CD4-positive, alpha-beta T cell (primary cell): Measurements from ENCODE around the gene FGFR1OP2. TPM values are rescaled to one million over a fixed set of nuclear protein-coding genes. Genes with fewer than 3 reads are reported as not detected.

Experiments used
- ATAC-seq: fragments of 200-7000 bp; cut with Tn5 transposase; one replicate; pipeline ENCODE4 v1.10.0; 2022; ENCODE audit warnings: mild to moderate bottlenecking; ENCODE audit not compliant: poor library complexity
- CTCF ChIA-PET: fragments of 350-600 bp; sonication (Branson Sonifier 250); formaldehyde crosslinking; loops from one replicate; lab custom pipeline; 2021; ENCODE audit warnings: antibody characterized with exemption, inconsistent platforms; lab: Charles Lee
- POLR2A ChIA-PET: fragments of 350-600 bp; sonication (Branson Sonifier 250); formaldehyde crosslinking; loops from one replicate; lab custom pipeline; 2021; ENCODE audit warnings: antibody characterized with exemption, inconsistent platforms; lab: Charles Lee
- DNase-seq, 14 experiments: peaks; one replicate each; pipeline ENCODE4 v3.0.0-alpha.2; 2013 to 2020; ENCODE audit warnings: mixed read lengths in 2 of 14
- H3K27ac ChIP-seq, 2 donors: one replicate each; pipeline versions ENCODE4 v1.5.1 to v1.7.0; 2013; ENCODE audit warnings: low read length in 2 of 2, low read depth in 1 of 2, mild to moderate bottlenecking in 1 of 2
- H3K27me3 ChIP-seq, 2 experiments: 1 replicate in 1 of 2; 2 replicates in 1 of 2; pipeline versions ENCODE4 v1.6.1 to v1.7.0; 2013; ENCODE audit warnings: low read length in 2 of 2, control low read depth in 1 of 2, mild to moderate bottlenecking in 1 of 2, moderate library complexity in 1 of 2; ENCODE audit not compliant: insufficient read depth in 2 of 2, control insufficient read depth in 1 of 2
- H3K36me3 ChIP-seq: one replicate; pipeline ENCODE4 v1.6.1; 2013; ENCODE audit warnings: low read length, control low read depth; ENCODE audit not compliant: insufficient read depth
- H3K4me1 ChIP-seq: one replicate; pipeline ENCODE4 v1.6.1; 2013; ENCODE audit warnings: low read length, control low read depth; ENCODE audit not compliant: insufficient read depth
- H3K4me3 ChIP-seq: one replicate; pipeline ENCODE4 v1.5.1; 2013; ENCODE audit warnings: mild to moderate bottlenecking, low read length, moderate library complexity
- H3K9me3 ChIP-seq, 2 experiments: 1 replicate in 1 of 2; 2 replicates in 1 of 2; pipeline versions ENCODE4 v1.6.1 to v1.7.0; 2013; ENCODE audit warnings: low read length in 2 of 2, mild to moderate bottlenecking in 2 of 2, control low read depth in 1 of 2, moderate library complexity in 1 of 2; ENCODE audit not compliant: control insufficient read depth in 1 of 2, insufficient read depth in 1 of 2
- H3K27ac Mint-ChIP-seq: one replicate; pipeline ENCODE4 v1.8.0; 2020; ENCODE audit warnings: mixed read lengths
- H3K27me3 Mint-ChIP-seq: one replicate; pipeline ENCODE4 v1.8.0; 2021; ENCODE audit warnings: mixed read lengths
- H3K36me3 Mint-ChIP-seq: one replicate; pipeline ENCODE4 v1.8.0; 2021; ENCODE audit warnings: low read depth, mixed read lengths
- H3K4me1 Mint-ChIP-seq: one replicate; pipeline ENCODE4 v1.8.0; 2021; ENCODE audit warnings: low read depth, mixed read lengths
- H3K4me3 Mint-ChIP-seq: one replicate; pipeline ENCODE4 v1.8.0; 2020; ENCODE audit warnings: mild to moderate bottlenecking, mixed read lengths
- H3K9me3 Mint-ChIP-seq: one replicate; pipeline ENCODE4 v1.8.0; 2020; ENCODE audit warnings: mixed read lengths
- intact Hi-C, 2 experiments: fragments of 100-400 bp; cut with DNase I in 1 of 2; cut with micrococcal nuclease in 1 of 2; formaldehyde crosslinking; loops; one replicate each; pipeline versions ENCODE4 v1.15.1 to v1.9.0; 2023 to 2025; cut with DNase I, micrococcal nuclease
- total RNA-seq, 174 experiments: library from RNA in 2 of 174; stranded (reverse) in 2 of 174; gene quantifications; one replicate each; pipeline ENCODE4 v1.2.3 and lab custom pipeline; 2021 to 2026
- TF ChIP-seq, protein P1 (sequence below): fragments of 200-600 bp; IDR thresholded peaks from one replicate; pipeline ENCODE4 v1.8.0; 2022; ENCODE audit warnings: antibody characterized with exemption, mild to moderate bottlenecking

Gene FGFR1OP2
- total RNA-seq, 2 experiments from 2014 or later: 44.8 to 46.8 TPM

DNA sequence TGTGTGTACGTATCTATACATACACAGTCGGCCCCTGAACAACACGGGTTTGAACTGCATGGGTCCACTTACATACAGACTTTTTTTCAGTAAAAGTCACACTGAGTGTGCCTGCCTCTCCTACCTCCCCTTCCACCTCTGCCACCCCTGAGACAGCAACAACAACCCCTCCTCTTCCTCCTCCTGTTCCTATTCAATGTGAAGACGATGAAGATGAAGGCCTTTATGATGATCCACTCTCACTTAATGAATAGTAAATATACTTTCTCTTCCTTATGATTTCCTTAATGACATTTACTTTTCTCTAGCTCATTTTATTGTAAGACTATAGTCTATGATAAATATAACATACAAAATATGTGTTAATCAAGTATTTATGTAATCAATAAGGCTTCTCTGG is 50.4 kb downstream of the FGFR1OP2 start:
- Mint-ChIP-seq H3K27me3 (no peaks in the 10 kb centered on the region), H3K36me3 (peaks cover 73% of the 10 kb centered on the region), H3K27ac (no peak overlapping the region), H3K4me3 (no peak overlapping the region), H3K9me3 (no peaks in the 10 kb centered on the region), H3K4me1 (no peaks in the 10 kb centered on the region)
- DNase-seq (no peak), ATAC-seq (no peak)
- Histone ChIP-seq H3K27me3 (no peaks in the 10 kb centered on the region), H3K27ac (no peak overlapping the region), H3K4me3 (no peak overlapping the region), H3K9me3 (no peaks in the 10 kb centered on the region), H3K4me1 (no peaks in the 10 kb centered on the region), H3K36me3 (peaks cover 35% of the 10 kb centered on the region)
- ChIA-PET POLR2A (no interaction called here), CTCF (no interaction called here)
- intact Hi-C loops: no loop called here
- TF ChIP-seq, protein P1, sequence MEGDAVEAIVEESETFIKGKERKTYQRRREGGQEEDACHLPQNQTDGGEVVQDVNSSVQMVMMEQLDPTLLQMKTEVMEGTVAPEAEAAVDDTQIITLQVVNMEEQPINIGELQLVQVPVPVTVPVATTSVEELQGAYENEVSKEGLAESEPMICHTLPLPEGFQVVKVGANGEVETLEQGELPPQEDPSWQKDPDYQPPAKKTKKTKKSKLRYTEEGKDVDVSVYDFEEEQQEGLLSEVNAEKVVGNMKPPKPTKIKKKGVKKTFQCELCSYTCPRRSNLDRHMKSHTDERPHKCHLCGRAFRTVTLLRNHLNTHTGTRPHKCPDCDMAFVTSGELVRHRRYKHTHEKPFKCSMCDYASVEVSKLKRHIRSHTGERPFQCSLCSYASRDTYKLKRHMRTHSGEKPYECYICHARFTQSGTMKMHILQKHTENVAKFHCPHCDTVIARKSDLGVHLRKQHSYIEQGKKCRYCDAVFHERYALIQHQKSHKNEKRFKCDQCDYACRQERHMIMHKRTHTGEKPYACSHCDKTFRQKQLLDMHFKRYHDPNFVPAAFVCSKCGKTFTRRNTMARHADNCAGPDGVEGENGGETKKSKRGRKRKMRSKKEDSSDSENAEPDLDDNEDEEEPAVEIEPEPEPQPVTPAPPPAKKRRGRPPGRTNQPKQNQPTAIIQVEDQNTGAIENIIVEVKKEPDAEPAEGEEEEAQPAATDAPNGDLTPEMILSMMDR: no peak

DNA sequence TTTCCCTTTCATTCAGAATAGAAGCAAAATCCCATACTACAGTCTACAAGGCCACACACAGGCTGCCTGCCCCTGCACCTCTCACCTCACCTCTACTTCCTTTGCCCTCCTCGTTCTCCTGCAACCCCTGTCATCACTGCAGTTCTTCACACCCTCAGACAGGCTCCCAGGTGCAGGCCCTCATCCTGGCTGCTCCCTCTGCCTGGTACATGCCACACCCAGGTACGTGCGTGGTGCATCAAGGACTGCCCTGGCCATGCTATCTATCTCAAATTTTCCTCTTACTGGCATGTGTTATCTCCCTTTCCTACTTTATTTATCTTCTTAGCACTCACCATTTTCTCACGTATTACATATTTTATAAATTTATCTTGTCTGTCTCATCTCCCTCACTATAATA is 51.6 kb downstream of the FGFR1OP2 start:
- Mint-ChIP-seq H3K27me3 (no peaks in the 10 kb centered on the region), H3K9me3 (no peaks in the 10 kb centered on the region), H3K36me3 (peaks cover 72% of the 10 kb centered on the region), H3K4me1 (no peaks in the 10 kb centered on the region), H3K27ac (no peak overlapping the region), H3K4me3 (no peak overlapping the region)
- H3K27ac ChIP-seq: no peak overlapping the region
- POLR2A ChIA-PET: no interaction called here
- H3K4me3 ChIP-seq: no peak overlapping the region
- intact Hi-C loops: no loop called here
- no peak for DNase-seq
- H3K4me1 ChIP-seq: no peaks in the 10 kb centered on the region
- H3K36me3 ChIP-seq: peaks cover 36% of the 10 kb centered on the region
- H3K9me3 ChIP-seq: no peaks in the 10 kb centered on the region
- CTCF ChIA-PET: no interaction called here
- ATAC-seq: no peak
- H3K27me3 ChIP-seq: no peaks in the 10 kb centered on the region
- TF ChIP-seq, protein P1: no peak

DNA sequence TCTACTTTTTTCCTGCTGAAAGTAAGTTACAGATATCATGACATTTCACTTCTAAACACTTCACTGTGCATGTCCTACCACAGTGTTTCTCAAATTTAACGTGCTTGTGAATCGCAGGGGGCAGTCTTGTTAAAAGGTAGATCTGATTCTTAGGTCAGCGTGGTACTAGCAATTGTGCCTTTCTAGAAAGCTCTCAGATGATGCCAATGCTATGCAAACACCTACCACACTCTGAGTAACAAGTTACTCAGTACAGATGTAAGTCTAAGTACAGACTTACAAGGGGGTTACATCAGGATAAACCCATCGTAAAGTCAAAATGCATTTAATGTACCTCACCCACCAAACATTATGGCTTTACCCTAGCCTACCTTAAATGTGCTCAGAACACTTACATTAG is 53.6 kb downstream of the FGFR1OP2 start:
- intact Hi-C loops: no loop called here
- Histone ChIP-seq H3K4me1 (no peaks in the 10 kb centered on the region), H3K36me3 (peaks cover 44% of the 10 kb centered on the region), H3K9me3 (no peaks in the 10 kb centered on the region), H3K4me3 (no peak overlapping the region), H3K27me3 (no peaks in the 10 kb centered on the region), H3K27ac (no peak overlapping the region)
- DNase-seq: no peak
- H3K27me3 Mint-ChIP-seq: no peaks in the 10 kb centered on the region
- H3K27ac Mint-ChIP-seq: no peak overlapping the region
- no peaks in the 10 kb centered on the region for H3K4me1 Mint-ChIP-seq
- TF ChIP-seq, protein P1: no peak
- ATAC-seq: no peak
- H3K4me3 Mint-ChIP-seq: no peak overlapping the region
- CTCF ChIA-PET: no interaction called here
- no peaks in the 10 kb centered on the region for H3K9me3 Mint-ChIP-seq
- POLR2A ChIA-PET: no interaction called here
- H3K36me3 Mint-ChIP-seq: peaks cover 78% of the 10 kb centered on the region
